Measurements from ENCODE around the gene TAS2R38.

The TAS2R38 gene

DNA sequence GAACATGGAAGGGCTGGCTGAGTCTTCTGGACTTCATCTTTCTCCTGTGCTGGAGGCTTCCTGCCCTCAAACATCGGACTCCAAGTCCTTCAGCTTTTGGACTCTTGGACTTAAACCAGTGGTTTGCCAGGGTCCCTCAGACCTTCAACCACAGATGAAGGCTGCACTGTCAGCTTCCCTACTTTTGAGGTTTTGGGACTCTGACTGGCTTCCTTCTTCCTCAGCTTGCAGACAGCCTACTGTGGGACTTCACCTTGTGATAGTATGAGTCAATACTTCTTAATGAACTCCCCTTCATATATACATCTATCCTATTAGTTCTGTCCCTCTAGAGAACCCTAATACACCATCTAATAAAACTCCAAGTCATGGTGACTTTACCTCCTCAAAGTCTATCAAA is 22.8 kb downstream of the TAS2R38 start:
- peak in 1 of 2 experiments; percentile 65 for DNase-seq (ENCODE audit: low read depth in 1 of 2, low spot score in 1 of 2)
- H3K4me3 ChIP-seq (replicated peaks; ENCODE audit: insufficient read depth, low read length): no peak overlapping the region
- H3K27me3 ChIP-seq (ENCODE audit: insufficient read depth, poor library complexity, severe bottlenecking): no peaks in the 10 kb centered on the region
- TF ChIP-seq, protein P1, sequence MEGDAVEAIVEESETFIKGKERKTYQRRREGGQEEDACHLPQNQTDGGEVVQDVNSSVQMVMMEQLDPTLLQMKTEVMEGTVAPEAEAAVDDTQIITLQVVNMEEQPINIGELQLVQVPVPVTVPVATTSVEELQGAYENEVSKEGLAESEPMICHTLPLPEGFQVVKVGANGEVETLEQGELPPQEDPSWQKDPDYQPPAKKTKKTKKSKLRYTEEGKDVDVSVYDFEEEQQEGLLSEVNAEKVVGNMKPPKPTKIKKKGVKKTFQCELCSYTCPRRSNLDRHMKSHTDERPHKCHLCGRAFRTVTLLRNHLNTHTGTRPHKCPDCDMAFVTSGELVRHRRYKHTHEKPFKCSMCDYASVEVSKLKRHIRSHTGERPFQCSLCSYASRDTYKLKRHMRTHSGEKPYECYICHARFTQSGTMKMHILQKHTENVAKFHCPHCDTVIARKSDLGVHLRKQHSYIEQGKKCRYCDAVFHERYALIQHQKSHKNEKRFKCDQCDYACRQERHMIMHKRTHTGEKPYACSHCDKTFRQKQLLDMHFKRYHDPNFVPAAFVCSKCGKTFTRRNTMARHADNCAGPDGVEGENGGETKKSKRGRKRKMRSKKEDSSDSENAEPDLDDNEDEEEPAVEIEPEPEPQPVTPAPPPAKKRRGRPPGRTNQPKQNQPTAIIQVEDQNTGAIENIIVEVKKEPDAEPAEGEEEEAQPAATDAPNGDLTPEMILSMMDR (IDR thresholded peaks at IDR 0.05; ENCODE audit: insufficient read depth, low read length): no peak
- TF ChIP-seq SPI1 (IDR thresholded peaks at IDR 0.05; ENCODE audit: borderline replicate concordance, low read depth) (peak; percentile 49; the same call in 1 of the 2 replicates), POLR2AphosphoS5 (IDR thresholded peaks at IDR 0.05; ENCODE audit: low read depth) (no peak)
- TF ChIP-seq, protein P2, sequence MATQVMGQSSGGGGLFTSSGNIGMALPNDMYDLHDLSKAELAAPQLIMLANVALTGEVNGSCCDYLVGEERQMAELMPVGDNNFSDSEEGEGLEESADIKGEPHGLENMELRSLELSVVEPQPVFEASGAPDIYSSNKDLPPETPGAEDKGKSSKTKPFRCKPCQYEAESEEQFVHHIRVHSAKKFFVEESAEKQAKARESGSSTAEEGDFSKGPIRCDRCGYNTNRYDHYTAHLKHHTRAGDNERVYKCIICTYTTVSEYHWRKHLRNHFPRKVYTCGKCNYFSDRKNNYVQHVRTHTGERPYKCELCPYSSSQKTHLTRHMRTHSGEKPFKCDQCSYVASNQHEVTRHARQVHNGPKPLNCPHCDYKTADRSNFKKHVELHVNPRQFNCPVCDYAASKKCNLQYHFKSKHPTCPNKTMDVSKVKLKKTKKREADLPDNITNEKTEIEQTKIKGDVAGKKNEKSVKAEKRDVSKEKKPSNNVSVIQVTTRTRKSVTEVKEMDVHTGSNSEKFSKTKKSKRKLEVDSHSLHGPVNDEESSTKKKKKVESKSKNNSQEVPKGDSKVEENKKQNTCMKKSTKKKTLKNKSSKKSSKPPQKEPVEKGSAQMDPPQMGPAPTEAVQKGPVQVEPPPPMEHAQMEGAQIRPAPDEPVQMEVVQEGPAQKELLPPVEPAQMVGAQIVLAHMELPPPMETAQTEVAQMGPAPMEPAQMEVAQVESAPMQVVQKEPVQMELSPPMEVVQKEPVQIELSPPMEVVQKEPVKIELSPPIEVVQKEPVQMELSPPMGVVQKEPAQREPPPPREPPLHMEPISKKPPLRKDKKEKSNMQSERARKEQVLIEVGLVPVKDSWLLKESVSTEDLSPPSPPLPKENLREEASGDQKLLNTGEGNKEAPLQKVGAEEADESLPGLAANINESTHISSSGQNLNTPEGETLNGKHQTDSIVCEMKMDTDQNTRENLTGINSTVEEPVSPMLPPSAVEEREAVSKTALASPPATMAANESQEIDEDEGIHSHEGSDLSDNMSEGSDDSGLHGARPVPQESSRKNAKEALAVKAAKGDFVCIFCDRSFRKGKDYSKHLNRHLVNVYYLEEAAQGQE (IDR thresholded peaks at IDR 0.05; ENCODE audit: insufficient replicate concordance, low read depth): no peak
- peak overlapping the region; percentile 85 for H3K27ac ChIP-seq (replicated peaks)

DNA sequence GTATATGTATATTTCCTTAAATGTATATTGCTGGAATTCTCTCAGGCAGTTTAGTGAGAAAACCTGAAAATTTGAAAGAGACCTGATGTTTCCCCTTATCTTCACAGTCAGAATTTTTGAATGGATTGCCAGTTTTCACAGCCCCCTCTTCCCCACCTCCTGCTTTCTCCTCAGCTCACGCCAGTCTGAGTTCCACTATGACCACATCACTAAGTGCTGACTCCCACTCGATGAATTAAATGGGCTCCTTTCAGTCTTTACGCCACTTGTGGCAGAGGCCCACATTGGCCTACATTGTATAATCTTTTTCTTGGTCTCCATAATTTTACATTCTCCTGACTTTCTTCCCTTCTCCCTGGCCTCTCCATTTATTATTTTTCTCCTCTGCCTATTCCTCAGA is 23.7 kb downstream of the TAS2R38 start:
- no peak for TF ChIP-seq GABPA (IDR thresholded peaks at IDR 0.05; ENCODE audit: low read depth)
- TF ChIP-seq, protein P2 (IDR thresholded peaks at IDR 0.05; ENCODE audit: insufficient replicate concordance, low read depth): no peak
- TF ChIP-seq POLR2AphosphoS5 (IDR thresholded peaks at IDR 0.05; ENCODE audit: low read depth): no peak
- TF ChIP-seq SPI1 (IDR thresholded peaks at IDR 0.05; ENCODE audit: borderline replicate concordance, low read depth): no peak
- TF ChIP-seq, protein P1 (IDR thresholded peaks at IDR 0.05; ENCODE audit: insufficient read depth, low read length): no peak
- Histone ChIP-seq H3K4me3 (replicated peaks; ENCODE audit: insufficient read depth, low read length) (no peak overlapping the region), H3K27ac (replicated peaks) (peak overlapping the region; percentile 85), H3K27me3 (ENCODE audit: insufficient read depth, poor library complexity, severe bottlenecking) (no peaks in the 10 kb centered on the region)
- DNase-seq (ENCODE audit: low read depth in 1 of 2, low spot score in 1 of 2): no peak

DNA sequence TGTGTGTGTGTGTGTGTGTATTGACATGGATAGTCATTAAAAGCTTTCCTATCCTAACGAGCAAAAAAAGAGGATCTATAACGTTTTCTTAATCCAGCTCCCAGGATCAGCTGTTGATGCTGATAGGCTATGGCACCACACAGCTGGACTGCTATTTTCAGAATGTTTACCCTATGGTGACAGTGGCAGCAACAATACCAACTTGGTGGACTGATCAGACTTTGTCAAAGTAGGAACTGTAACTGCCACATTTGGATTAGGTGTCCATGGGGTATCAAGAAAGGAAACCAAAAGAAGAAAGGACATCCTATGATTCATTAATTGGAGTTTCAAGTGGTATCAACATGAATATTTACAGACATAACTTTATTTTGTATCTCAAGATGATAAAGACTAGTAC is 24.1 kb downstream of the TAS2R38 start:
- TF ChIP-seq POLR2AphosphoS5 (IDR thresholded peaks at IDR 0.05; ENCODE audit: low read depth) (no peak), GABPA (IDR thresholded peaks at IDR 0.05; ENCODE audit: low read depth) (no peak), SPI1 (IDR thresholded peaks at IDR 0.05; ENCODE audit: borderline replicate concordance, low read depth) (no peak)
- TF ChIP-seq, protein P2 (IDR thresholded peaks at IDR 0.05; ENCODE audit: insufficient replicate concordance, low read depth): no peak
- TF ChIP-seq, protein P1 (IDR thresholded peaks at IDR 0.05; ENCODE audit: insufficient read depth, low read length): no peak
- no peaks in the 10 kb centered on the region for H3K27me3 ChIP-seq (ENCODE audit: insufficient read depth, poor library complexity, severe bottlenecking)
- H3K4me3 ChIP-seq (replicated peaks; ENCODE audit: insufficient read depth, low read length): no peak overlapping the region
- DNase-seq (ENCODE audit: low read depth in 1 of 2, low spot score in 1 of 2): no peak
- H3K27ac ChIP-seq (replicated peaks): peak overlapping the region; percentile 85
